Measurements from ENCODE around the gene SIK1. TPM values are rescaled to one million over a fixed set of nuclear protein-coding genes. Genes with fewer than 3 reads are reported as not detected.
"Not testable (repeated sequence)": the region's sequence is repeated elsewhere in the genome, so short reads cannot be mapped to it uniquely, and the experiment has no call there.

The SIK1 gene
- polyA plus RNA-seq, 4 donors = 1.9 to 11.5 (median 4.9) TPM

GRCh38 chr21:43460475-43460874 is 33.5 kb upstream of the SIK1 start:
- H3K36me3 ChIP-seq (ENCODE audit: control insufficient read depth in 3 of 3, insufficient read depth in 2 of 3, low read depth in 1 of 3, low read length in 3 of 3); H3K9me3 ChIP-seq (ENCODE audit: control insufficient read depth in 2 of 2, insufficient read depth in 1 of 2, low read depth in 1 of 2, low read length in 1 of 2); FAIRE-seq; H3K27ac ChIP-seq (ENCODE audit: low read depth in 1 of 3, low read length in 2 of 3); H3K27me3 ChIP-seq (ENCODE audit: control insufficient read depth in 3 of 3, insufficient read depth in 3 of 3, low read length in 3 of 3); H3K4me3 ChIP-seq (ENCODE audit: low read depth in 1 of 3, low read length in 3 of 3); H3K4me1 ChIP-seq (ENCODE audit: control insufficient read depth in 3 of 3, insufficient read depth in 2 of 3, low read depth in 1 of 3, low read length in 2 of 3); DNase-seq: not testable (repeated sequence)
- no CpG with 5 or more reads among the region's 13 CpGs for WGBS, 3 donors

- FAIRE-seq; H3K36me3 ChIP-seq (ENCODE audit: control insufficient read depth in 3 of 3, insufficient read depth in 2 of 3, low read depth in 1 of 3, low read length in 3 of 3); H3K4me3 ChIP-seq (ENCODE audit: low read depth in 1 of 3, low read length in 3 of 3); H3K9me3 ChIP-seq (ENCODE audit: control insufficient read depth in 2 of 2, insufficient read depth in 1 of 2, low read depth in 1 of 2, low read length in 1 of 2); DNase-seq; H3K27me3 ChIP-seq (ENCODE audit: control insufficient read depth in 3 of 3, insufficient read depth in 3 of 3, low read length in 3 of 3); H3K4me1 ChIP-seq (ENCODE audit: control insufficient read depth in 3 of 3, insufficient read depth in 2 of 3, low read depth in 1 of 3, low read length in 2 of 3); H3K27ac ChIP-seq (ENCODE audit: low read depth in 1 of 3, low read length in 2 of 3): not testable (repeated sequence)
- 70 to 80% methylated on average over 5 to 8 of the region's 12 CpGs; no CpG with 5 or more reads in 1 of the 3 donors for WGBS, 3 donors
These were observed 32.1 kb upstream of the SIK1 start for GRCh38 chr21:43458995-43459394.

GRCh38 chr21:43456616-43457314 is 29.8 kb upstream of the SIK1 start:
- not testable (repeated sequence) for H3K9me3 ChIP-seq (ENCODE audit: control insufficient read depth in 2 of 2, insufficient read depth in 1 of 2, low read depth in 1 of 2, low read length in 1 of 2); H3K4me1 ChIP-seq (ENCODE audit: control insufficient read depth in 3 of 3, insufficient read depth in 2 of 3, low read depth in 1 of 3, low read length in 2 of 3); DNase-seq; H3K27me3 ChIP-seq (ENCODE audit: control insufficient read depth in 3 of 3, insufficient read depth in 3 of 3, low read length in 3 of 3); H3K36me3 ChIP-seq (ENCODE audit: control insufficient read depth in 3 of 3, insufficient read depth in 2 of 3, low read depth in 1 of 3, low read length in 3 of 3); H3K4me3 ChIP-seq (ENCODE audit: low read depth in 1 of 3, low read length in 3 of 3); FAIRE-seq; H3K27ac ChIP-seq (ENCODE audit: low read depth in 1 of 3, low read length in 2 of 3)
- WGBS, 3 donors = no CpG with 5 or more reads among the region's 33 CpGs

GRCh38 chr21:43455717-43456116 is 28.8 kb upstream of the SIK1 start:
- DNase-seq; H3K4me3 ChIP-seq (ENCODE audit: low read depth in 1 of 3, low read length in 3 of 3); H3K4me1 ChIP-seq (ENCODE audit: control insufficient read depth in 3 of 3, insufficient read depth in 2 of 3, low read depth in 1 of 3, low read length in 2 of 3); FAIRE-seq; H3K27ac ChIP-seq (ENCODE audit: low read depth in 1 of 3, low read length in 2 of 3); H3K36me3 ChIP-seq (ENCODE audit: control insufficient read depth in 3 of 3, insufficient read depth in 2 of 3, low read depth in 1 of 3, low read length in 3 of 3); H3K9me3 ChIP-seq (ENCODE audit: control insufficient read depth in 2 of 2, insufficient read depth in 1 of 2, low read depth in 1 of 2, low read length in 1 of 2); H3K27me3 ChIP-seq (ENCODE audit: control insufficient read depth in 3 of 3, insufficient read depth in 3 of 3, low read length in 3 of 3): not testable (repeated sequence)
- WGBS, 3 donors = no CpG with 5 or more reads among the region's 12 CpGs

- no CpG with 5 or more reads among the region's 5 CpGs for WGBS, 3 donors
- not testable (repeated sequence) for H3K4me3 ChIP-seq (ENCODE audit: low read depth in 1 of 3, low read length in 3 of 3); DNase-seq; H3K36me3 ChIP-seq (ENCODE audit: control insufficient read depth in 3 of 3, insufficient read depth in 2 of 3, low read depth in 1 of 3, low read length in 3 of 3); H3K27me3 ChIP-seq (ENCODE audit: control insufficient read depth in 3 of 3, insufficient read depth in 3 of 3, low read length in 3 of 3); H3K9me3 ChIP-seq (ENCODE audit: control insufficient read depth in 2 of 2, insufficient read depth in 1 of 2, low read depth in 1 of 2, low read length in 1 of 2); H3K27ac ChIP-seq (ENCODE audit: low read depth in 1 of 3, low read length in 2 of 3); FAIRE-seq; H3K4me1 ChIP-seq (ENCODE audit: control insufficient read depth in 3 of 3, insufficient read depth in 2 of 3, low read depth in 1 of 3, low read length in 2 of 3)
These were observed 27.2 kb upstream of the SIK1 start for GRCh38 chr21:43454176-43454575.

- H3K4me1 ChIP-seq (ENCODE audit: control insufficient read depth in 3 of 3, insufficient read depth in 2 of 3, low read depth in 1 of 3, low read length in 2 of 3); FAIRE-seq; H3K27ac ChIP-seq (ENCODE audit: low read depth in 1 of 3, low read length in 2 of 3); DNase-seq; H3K36me3 ChIP-seq (ENCODE audit: control insufficient read depth in 3 of 3, insufficient read depth in 2 of 3, low read depth in 1 of 3, low read length in 3 of 3); H3K27me3 ChIP-seq (ENCODE audit: control insufficient read depth in 3 of 3, insufficient read depth in 3 of 3, low read length in 3 of 3); H3K9me3 ChIP-seq (ENCODE audit: control insufficient read depth in 2 of 2, insufficient read depth in 1 of 2, low read depth in 1 of 2, low read length in 1 of 2); H3K4me3 ChIP-seq (ENCODE audit: low read depth in 1 of 3, low read length in 3 of 3): not testable (repeated sequence)
- 87% methylated on average over 2 of the region's 17 CpGs; no CpG with 5 or more reads in 2 of the 3 donors for WGBS, 3 donors
These were observed 24.9 kb upstream of the SIK1 start for GRCh38 chr21:43451850-43452249.

GRCh38 chr21:43450287-43450686 is 23.4 kb upstream of the SIK1 start:
- not testable (repeated sequence) for DNase-seq; H3K4me1 ChIP-seq (ENCODE audit: control insufficient read depth in 3 of 3, insufficient read depth in 2 of 3, low read depth in 1 of 3, low read length in 2 of 3); H3K4me3 ChIP-seq (ENCODE audit: low read depth in 1 of 3, low read length in 3 of 3); FAIRE-seq; H3K9me3 ChIP-seq (ENCODE audit: control insufficient read depth in 2 of 2, insufficient read depth in 1 of 2, low read depth in 1 of 2, low read length in 1 of 2); H3K27me3 ChIP-seq (ENCODE audit: control insufficient read depth in 3 of 3, insufficient read depth in 3 of 3, low read length in 3 of 3); H3K36me3 ChIP-seq (ENCODE audit: control insufficient read depth in 3 of 3, insufficient read depth in 2 of 3, low read depth in 1 of 3, low read length in 3 of 3); H3K27ac ChIP-seq (ENCODE audit: low read depth in 1 of 3, low read length in 2 of 3)
- WGBS, 3 donors = no CpG with 5 or more reads among the region's 16 CpGs

- H3K4me3 ChIP-seq (ENCODE audit: low read depth in 1 of 3, low read length in 3 of 3); H3K9me3 ChIP-seq (ENCODE audit: control insufficient read depth in 2 of 2, insufficient read depth in 1 of 2, low read depth in 1 of 2, low read length in 1 of 2); H3K4me1 ChIP-seq (ENCODE audit: control insufficient read depth in 3 of 3, insufficient read depth in 2 of 3, low read depth in 1 of 3, low read length in 2 of 3); H3K27me3 ChIP-seq (ENCODE audit: control insufficient read depth in 3 of 3, insufficient read depth in 3 of 3, low read length in 3 of 3); FAIRE-seq; H3K36me3 ChIP-seq (ENCODE audit: control insufficient read depth in 3 of 3, insufficient read depth in 2 of 3, low read depth in 1 of 3, low read length in 3 of 3); DNase-seq; H3K27ac ChIP-seq (ENCODE audit: low read depth in 1 of 3, low read length in 2 of 3): not testable (repeated sequence)
- WGBS, 3 donors = no CpG with 5 or more reads among the region's 23 CpGs
These were observed 20.5 kb upstream of the SIK1 start for GRCh38 chr21:43447353-43447977.
